Thyroid gland (tissue), 4 donors: ENCODE results near the gene NAGS. TPM values are rescaled to one million over a fixed set of nuclear protein-coding genes. Genes with fewer than 3 reads are reported as not detected.
"Not testable (repeated sequence)": the region's sequence is repeated elsewhere in the genome, so short reads cannot be mapped to it uniquely, and the experiment has no call there.

ENCODE experiments used
- DNase-seq, 2 donors: peaks; one replicate each; pipeline ENCODE4 v3.0.0-alpha.2; 2019
- H3K27ac ChIP-seq, 3 donors: fragments of 200-600 bp; sonication (generic); 1 replicate in 2 of 3; 2 replicates in 1 of 3; pipeline ENCODE4 v1.5.1; 2016 to 2019; ENCODE audit warnings: mild to moderate bottlenecking in 1 of 3, moderate library complexity in 1 of 3
- H3K27me3 ChIP-seq: fragments of 200-600 bp; sonication (generic); one replicate; pipeline ENCODE4 v1.5.1; 2019
- H3K36me3 ChIP-seq, 2 donors: fragments of 200-600 bp; sonication (generic); one replicate each; pipeline ENCODE4 v1.5.1; 2016 to 2019
- H3K4me1 ChIP-seq, 2 donors: fragments of 200-600 bp; sonication (generic); one replicate each; pipeline ENCODE4 v1.5.1; 2017 to 2019
- H3K4me3 ChIP-seq, 3 donors: fragments of 200-600 bp; sonication (generic); replicated peaks in 1 of 3; 1 replicate in 2 of 3; 2 replicates in 1 of 3; pipeline ENCODE4 v1.5.1; 2016; ENCODE audit warnings: mild to moderate bottlenecking in 1 of 3
- H3K9me3 ChIP-seq: fragments of 200-600 bp; sonication (generic); one replicate; pipeline ENCODE4 v1.5.1; 2017
- POLR2A ChIP-seq, 2 donors: fragments of 450-650 bp; IDR thresholded peaks; one replicate each; pipeline ENCODE4 v1.6.1; 2017; ENCODE audit warnings: antibody characterized with exemption in 2 of 2, mild to moderate bottlenecking in 2 of 2, moderate library complexity in 1 of 2
- WGBS, 2 donors: methylation state at CpG; one replicate each; pipeline ENCODE4 v1.1.5; 2017; 5-methylcytosine and 5-hydroxymethylcytosine counted together
- intact Hi-C: fragments of 100-400 bp; cut with DNase I; formaldehyde crosslinking; loops from one replicate; pipeline ENCODE4 v1.15.1; 2023
- total RNA-seq, 4 donors: library from RNA; depleted of rRNA; stranded (reverse); fragments of >200 nt; gene quantifications; one replicate each; pipeline ENCODE4 v1.2.3, GENCODE V29; 2016
- TF ChIP-seq, protein P1 (sequence below), 6 experiments: fragments of 200-600 bp in 3 of 6; fragments of 450-650 bp in 3 of 6; sonication (generic) in 3 of 6; IDR thresholded peaks; one replicate each; pipeline ENCODE4 v1.5.1; 2016 to 2019; ENCODE audit warnings: antibody characterized with exemption in 6 of 6, mild to moderate bottlenecking in 2 of 6, inconsistent platforms in 1 of 6, moderate library complexity in 1 of 6

Gene NAGS
- total RNA-seq, 4 donors from 2014 or later = 11.9 to 19.2 (median 14.5) TPM

DNA sequence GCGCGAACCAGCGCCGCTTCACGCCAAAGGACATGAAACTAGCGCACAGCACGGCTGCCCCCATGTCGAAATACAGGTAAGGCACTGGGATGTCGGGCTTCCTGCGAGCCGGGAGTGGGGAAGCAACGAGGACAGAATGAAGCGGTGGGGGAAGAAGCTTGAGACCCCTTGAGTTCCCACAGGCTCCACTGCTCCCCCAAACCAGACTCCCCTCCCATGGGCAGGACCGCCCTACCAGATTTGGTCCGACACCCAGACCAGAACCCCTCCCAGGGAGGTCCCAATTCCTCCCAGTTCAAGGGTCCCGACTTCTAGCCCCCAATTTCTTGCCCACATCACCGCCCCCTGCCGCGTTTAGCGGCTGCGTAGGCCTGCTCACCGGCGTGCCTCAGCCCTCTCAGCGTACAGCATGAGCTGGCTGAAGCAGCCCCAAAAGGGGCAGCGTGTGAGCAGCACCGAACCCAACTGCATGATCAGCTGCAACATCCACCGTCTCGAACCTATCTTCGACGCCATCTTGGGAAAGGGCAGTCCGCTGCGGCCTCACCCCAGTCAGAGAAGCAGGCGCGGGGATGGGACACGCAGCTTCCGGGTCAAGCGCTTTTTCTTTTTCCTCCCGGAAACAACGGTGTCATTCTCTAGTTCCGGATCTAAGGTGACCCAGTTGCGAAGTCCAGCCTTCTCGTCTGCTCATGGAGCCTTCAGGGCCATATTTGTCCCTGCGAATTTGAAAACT is 10.2 kb downstream of the NAGS start, which contains the start of gene TMEM101:
Gene TMEM101 (minus strand): TSS at position 527 of the 736 bp plus-strand sequence. CDS start 11 bp downstream, at position 516.
- intact Hi-C loops = loop anchor here (10.0 kb wide), 1 partner anchor 110 kb away; the partner anchor contains the start of gene HDAC5
- Histone ChIP-seq H3K27me3 (no peaks in the 10 kb centered on the region), H3K27ac (peak within 1 kb of the TSS in 2 of 3 donors; percentile 50 to 65), H3K36me3 (no peaks in the 10 kb centered on the region), H3K9me3 (no peaks in the 10 kb centered on the region), H3K4me1 (peaks cover 4 to 14% of the 10 kb centered on the region in 2 donors), H3K4me3 (peak within 1 kb of the TSS; percentile 68 to 76 (median 71))
- 1% methylated on average over 21 to 36 of the region's 43 CpGs for WGBS, 2 donors
- peak in 1 of 2 donors; percentile 55 for TF ChIP-seq POLR2A (IDR thresholded peaks at IDR 0.05)
- TF ChIP-seq, protein P1, sequence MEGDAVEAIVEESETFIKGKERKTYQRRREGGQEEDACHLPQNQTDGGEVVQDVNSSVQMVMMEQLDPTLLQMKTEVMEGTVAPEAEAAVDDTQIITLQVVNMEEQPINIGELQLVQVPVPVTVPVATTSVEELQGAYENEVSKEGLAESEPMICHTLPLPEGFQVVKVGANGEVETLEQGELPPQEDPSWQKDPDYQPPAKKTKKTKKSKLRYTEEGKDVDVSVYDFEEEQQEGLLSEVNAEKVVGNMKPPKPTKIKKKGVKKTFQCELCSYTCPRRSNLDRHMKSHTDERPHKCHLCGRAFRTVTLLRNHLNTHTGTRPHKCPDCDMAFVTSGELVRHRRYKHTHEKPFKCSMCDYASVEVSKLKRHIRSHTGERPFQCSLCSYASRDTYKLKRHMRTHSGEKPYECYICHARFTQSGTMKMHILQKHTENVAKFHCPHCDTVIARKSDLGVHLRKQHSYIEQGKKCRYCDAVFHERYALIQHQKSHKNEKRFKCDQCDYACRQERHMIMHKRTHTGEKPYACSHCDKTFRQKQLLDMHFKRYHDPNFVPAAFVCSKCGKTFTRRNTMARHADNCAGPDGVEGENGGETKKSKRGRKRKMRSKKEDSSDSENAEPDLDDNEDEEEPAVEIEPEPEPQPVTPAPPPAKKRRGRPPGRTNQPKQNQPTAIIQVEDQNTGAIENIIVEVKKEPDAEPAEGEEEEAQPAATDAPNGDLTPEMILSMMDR (IDR thresholded peaks at IDR 0.05) = no peak
- peak; percentile 89 to 92 for DNase-seq

DNA sequence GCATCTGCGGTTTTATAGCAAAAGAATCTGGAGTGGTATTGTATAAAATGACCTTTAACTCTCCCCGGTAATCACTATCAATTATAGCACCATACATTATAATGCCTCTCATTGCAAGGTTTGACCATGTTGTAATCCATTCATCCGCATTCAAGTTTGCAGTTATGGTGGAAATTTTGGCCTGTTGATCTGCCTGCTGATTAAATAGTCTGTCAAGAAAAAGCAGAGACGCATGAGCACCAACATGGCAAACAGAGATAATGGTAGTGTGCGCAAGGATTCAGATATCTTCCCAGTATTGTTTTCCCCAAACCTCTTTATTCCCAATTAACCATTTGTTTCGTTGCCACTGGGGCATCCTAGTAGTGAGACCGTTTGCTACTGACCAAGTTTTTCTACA is 16.8 kb downstream of the NAGS start:
- H3K4me1 ChIP-seq, H3K27me3 ChIP-seq, H3K27ac ChIP-seq, H3K36me3 ChIP-seq, H3K9me3 ChIP-seq, intact Hi-C loops, H3K4me3 ChIP-seq, DNase-seq: not testable (repeated sequence)
- 94 to 95% methylated on average over 7 of the region's 7 CpGs for WGBS, 2 donors

DNA sequence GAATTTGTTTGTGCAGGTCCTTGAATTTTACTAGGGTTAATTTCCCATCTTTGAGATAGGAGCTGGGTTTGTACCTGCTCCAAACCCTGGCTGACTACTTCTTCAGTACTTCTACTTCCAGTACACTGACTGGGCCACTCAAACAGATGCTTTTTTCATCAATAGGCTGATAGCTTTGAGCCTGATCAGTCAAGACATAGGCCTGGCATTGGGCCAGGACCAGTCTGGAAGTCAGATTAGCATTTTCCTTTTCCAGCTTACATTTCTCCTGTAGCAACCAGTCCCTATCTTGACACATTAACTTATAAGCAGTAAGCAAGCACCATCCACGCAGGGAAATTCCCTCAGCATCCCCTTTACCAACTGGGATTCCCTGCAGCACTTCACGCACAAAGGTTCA is 17.8 kb downstream of the NAGS start:
- H3K9me3 ChIP-seq = no peaks in the 10 kb centered on the region
- no peaks in the 10 kb centered on the region for H3K27me3 ChIP-seq
- no peak overlapping the region for H3K27ac ChIP-seq
- H3K36me3 ChIP-seq = no peaks in the 10 kb centered on the region
- 96 to 98% methylated on average over 2 of the region's 2 CpGs for WGBS, 2 donors
- TF ChIP-seq, protein P1 (IDR thresholded peaks at IDR 0.05) = no peak
- no peak for TF ChIP-seq POLR2A (IDR thresholded peaks at IDR 0.05)
- intact Hi-C loops = no loop called here
- no peak for DNase-seq
- H3K4me3 ChIP-seq = no peak overlapping the region
- H3K4me1 ChIP-seq = no peaks in the 10 kb centered on the region

DNA sequence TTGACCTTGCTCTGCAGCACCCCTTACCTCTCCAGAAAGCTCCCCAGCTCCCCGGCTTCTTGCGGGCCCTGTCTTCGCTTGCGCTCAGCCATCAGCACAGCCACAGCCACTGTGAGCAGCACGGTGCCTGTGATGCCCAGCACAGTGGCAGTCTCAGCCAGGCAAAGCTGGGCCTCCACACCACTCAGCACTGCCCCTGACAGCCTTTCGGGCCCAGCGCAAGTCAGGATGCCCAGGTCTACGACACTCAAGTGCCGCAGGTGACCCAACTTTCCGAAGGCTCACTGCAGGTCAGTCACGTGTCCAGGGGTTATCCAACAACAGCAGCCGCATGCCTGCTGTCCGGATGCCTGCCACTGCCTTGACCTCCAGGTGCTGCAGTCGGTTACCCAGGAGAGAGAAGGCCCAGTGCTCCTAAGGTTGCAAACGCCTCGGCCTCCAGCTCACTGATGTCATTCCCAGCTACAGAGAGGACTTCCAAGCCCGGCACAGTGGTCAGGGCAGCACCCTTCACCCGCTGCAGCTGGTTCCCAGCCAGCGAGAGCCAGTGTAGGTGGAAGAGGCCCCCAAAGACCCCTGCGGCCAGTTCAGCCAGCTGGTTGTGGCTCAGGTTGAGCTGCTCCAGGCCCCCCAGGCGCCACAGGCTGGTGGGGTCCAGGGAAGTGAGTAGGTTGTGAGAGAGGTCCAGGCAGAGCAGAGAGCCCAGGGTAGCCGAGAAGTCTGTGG is 19.3 kb downstream of the NAGS start:
- Histone ChIP-seq H3K4me1 (no peaks in the 10 kb centered on the region), H3K27ac (no peak overlapping the region), H3K9me3 (no peaks in the 10 kb centered on the region), H3K27me3 (no peaks in the 10 kb centered on the region), H3K36me3 (no peaks in the 10 kb centered on the region), H3K4me3 (no peak overlapping the region)
- no peak for DNase-seq
- TF ChIP-seq, protein P1 (IDR thresholded peaks at IDR 0.05) = no peak
- TF ChIP-seq POLR2A (IDR thresholded peaks at IDR 0.05) = no peak
- WGBS, 2 donors = 87 to 97% methylated on average over 13 to 22 of the region's 22 CpGs
- intact Hi-C loops = no loop called here

DNA sequence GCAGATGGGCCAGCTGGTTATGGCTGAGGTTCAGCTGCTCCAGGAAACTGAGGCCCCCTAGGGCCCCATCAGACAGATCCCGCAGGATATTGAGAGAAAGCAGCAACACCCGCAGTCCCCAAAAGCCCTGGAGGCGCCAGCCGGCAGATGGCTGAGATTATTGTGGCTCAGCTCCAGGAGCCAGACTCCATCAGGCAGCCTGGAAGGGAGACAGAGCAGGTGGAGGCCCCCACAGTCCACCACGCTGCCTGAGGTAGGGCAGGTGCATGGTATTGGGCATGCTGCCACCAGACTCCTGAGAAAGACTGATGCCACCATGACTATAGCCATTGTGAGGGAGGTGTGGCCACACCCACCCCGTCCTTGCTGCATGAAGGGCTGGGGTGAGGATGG is 19.8 kb downstream of the NAGS start:
- WGBS, 2 donors = 60 to 90% methylated on average over 1 to 3 of the region's 6 CpGs
- Histone ChIP-seq H3K4me3 (no peak overlapping the region), H3K27ac (no peak overlapping the region), H3K36me3 (no peaks in the 10 kb centered on the region), H3K27me3 (no peaks in the 10 kb centered on the region), H3K4me1 (no peaks in the 10 kb centered on the region), H3K9me3 (no peaks in the 10 kb centered on the region)
- TF ChIP-seq POLR2A (IDR thresholded peaks at IDR 0.05) = no peak
- TF ChIP-seq, protein P1 (IDR thresholded peaks at IDR 0.05) = no peak
- DNase-seq = no peak
- intact Hi-C loops = no loop called here
